Stimulated activated CD4-positive, alpha-beta T cell treated with anti-CD3 and anti-CD28 coated beads, Interleukin-4, amount 100 ng/mL, for 1 hour (primary cell): ENCODE data around the gene ADRA2C.

Experiments used
- DNase-seq: peaks from one replicate; pipeline ENCODE4 v3.0.0-alpha.2; 2020

Gene ADRA2C

GRCh38 chr4:3735196-3735595, 31.0 kb upstream of the ADRA2C start:
- DNase-seq = no peak

- DNase-seq = no peak
Measured at GRCh38 chr4:3736290-3736689, 29.9 kb upstream of the ADRA2C start.

- no peak for DNase-seq
Measured at GRCh38 chr4:3736806-3737205, 29.4 kb upstream of the ADRA2C start.

GRCh38 chr4:3739577-3739976, 26.6 kb upstream of the ADRA2C start:
- no peak for DNase-seq

GRCh38 chr4:3740256-3740655, 25.9 kb upstream of the ADRA2C start:
- DNase-seq = no peak

DNA sequence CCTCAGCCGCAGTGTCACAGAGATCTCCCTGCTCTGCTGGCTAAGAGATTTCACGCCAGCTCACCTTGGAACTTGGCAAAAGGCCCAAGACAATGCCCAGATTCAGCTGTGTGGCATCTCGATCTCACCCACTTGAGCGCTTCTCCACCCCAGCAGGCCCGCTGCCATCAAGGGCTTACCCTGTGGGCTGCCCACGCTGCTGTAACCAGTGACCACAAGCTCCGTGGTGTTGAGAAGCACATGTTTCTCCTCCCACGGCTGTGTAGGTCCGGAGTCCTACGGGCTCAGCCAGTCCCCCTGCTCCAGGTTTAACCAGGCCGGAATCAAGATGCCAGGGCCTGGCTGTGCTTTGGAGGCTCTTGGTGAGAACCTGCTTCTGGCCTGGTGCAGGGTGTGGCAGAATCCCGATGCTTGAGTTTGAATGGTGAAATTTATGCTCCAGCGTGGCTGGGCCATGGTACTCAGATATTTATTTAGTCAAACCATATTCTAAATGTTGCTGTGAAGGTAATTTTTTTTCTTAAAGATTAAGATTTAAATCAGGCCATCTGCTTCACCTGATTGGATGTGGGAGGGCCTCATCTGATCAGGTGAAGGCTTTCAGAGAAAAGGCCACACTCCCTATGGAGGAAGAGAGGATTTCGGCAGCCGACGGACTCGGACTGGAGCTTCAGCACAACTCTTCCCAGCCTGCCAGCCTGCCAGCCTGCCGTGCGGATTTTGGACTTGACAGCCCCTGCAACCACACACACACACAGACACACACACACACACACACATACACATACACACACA, 24.8 kb upstream of the ADRA2C start:
- no peak for DNase-seq

DNA sequence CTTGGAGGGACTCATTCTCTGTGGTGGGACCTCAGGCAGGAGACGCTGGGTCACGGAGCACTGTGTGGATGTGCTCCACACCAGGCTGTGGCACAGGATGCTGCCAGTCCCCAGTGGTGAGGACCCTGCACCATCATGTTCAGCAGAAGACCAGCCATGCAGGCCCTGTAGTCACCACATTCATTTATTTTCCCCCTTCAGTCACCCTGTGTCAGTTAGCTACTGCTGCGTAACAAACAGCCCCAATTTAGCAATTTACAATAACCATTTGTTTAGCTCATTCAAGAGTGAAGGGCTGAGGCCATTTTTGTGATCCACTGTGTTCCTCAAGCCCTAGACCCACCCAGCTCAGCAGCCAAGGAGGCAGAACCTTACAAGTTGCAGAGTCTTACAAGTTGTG, 23.6 kb upstream of the ADRA2C start:
- DNase-seq = no peak

GRCh38 chr4:3744232-3744631, 22.0 kb upstream of the ADRA2C start:
- DNase-seq = no peak

GRCh38 chr4:3744901-3745300, 21.3 kb upstream of the ADRA2C start:
- no peak for DNase-seq

GRCh38 chr4:3745886-3746656, 20.1 kb upstream of the ADRA2C start:
- no peak for DNase-seq

- no peak for DNase-seq
Measured at GRCh38 chr4:3746701-3747580, 19.2 kb upstream of the ADRA2C start.

DNA sequence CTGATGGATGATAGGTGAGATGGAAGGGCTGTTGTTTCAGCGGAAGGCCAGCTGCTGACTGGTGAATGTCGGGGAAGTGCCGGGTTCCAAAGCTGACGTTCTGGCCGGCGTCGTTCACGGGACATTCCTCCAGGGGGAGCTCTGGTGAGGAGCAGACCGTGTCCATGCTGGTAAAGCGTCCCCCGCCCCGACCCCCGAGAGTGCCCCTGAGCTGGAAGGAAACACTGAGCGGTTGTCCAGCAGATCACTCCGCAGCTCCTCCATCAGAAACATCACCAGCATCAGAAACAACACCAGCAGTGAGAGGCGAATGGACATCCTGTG, 18.6 kb upstream of the ADRA2C start:
- DNase-seq = no peak

- DNase-seq = no peak
Measured at GRCh38 chr4:3748136-3748898, 17.9 kb upstream of the ADRA2C start.

GRCh38 chr4:3749081-3749480, 17.1 kb upstream of the ADRA2C start:
- no peak for DNase-seq

- no peak for DNase-seq
Measured at GRCh38 chr4:3750334-3750733, 15.9 kb upstream of the ADRA2C start.

GRCh38 chr4:3752022-3752421, 14.2 kb upstream of the ADRA2C start:
- DNase-seq = no peak

- no peak for DNase-seq
Measured at GRCh38 chr4:3753726-3754412, 12.3 kb upstream of the ADRA2C start.

- no peak for DNase-seq
Measured at GRCh38 chr4:3756343-3757059, 9.7 kb upstream of the ADRA2C start.

GRCh38 chr4:3759236-3759635, 6.9 kb upstream of the ADRA2C start:
- no peak for DNase-seq

DNA sequence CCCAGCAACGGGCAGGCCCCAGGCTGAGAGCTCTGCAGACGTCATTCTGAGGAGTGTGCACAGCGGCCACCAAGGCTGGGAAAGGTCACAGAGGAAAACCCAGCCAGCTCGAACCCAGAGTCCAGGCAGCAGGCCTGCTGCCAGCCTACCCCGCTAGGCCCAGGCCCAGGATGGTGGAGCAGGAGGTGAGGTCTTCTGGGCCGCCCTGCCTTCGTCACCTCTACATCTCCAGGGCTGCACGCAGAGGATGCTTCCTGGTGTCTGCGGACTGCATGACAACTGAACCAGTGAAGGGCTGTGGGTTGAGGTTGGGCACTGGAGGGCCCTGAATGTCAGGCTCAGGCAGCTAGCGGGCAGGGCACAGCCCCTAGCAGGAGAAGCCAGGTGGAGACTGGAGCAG, 5.8 kb upstream of the ADRA2C start:
- no peak for DNase-seq

DNA sequence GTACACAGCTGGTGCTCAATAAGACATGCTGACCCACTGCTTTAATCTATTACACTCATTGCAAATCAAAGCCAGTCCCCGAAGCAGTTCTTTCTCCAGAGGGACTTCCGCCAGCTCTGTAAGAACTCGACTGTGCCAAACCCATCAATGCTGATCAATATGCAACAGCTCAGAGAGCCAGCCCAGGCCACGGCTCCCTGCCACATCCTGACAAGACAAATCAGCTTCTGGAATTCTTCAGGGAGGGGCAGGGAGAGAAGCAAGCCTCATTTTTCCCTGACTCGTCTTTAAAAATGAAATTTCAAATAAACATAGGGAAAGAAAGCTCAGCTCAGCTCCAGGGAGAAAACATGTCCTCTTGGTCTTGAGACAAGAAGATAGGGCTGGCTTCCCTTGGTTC, 5.3 kb upstream of the ADRA2C start:
- no peak for DNase-seq

GRCh38 chr4:3762264-3762663, 3.9 kb upstream of the ADRA2C start:
- no peak for DNase-seq
